ENCODE data around the gene TBC1D5.

TBC1D5 gene

DNA sequence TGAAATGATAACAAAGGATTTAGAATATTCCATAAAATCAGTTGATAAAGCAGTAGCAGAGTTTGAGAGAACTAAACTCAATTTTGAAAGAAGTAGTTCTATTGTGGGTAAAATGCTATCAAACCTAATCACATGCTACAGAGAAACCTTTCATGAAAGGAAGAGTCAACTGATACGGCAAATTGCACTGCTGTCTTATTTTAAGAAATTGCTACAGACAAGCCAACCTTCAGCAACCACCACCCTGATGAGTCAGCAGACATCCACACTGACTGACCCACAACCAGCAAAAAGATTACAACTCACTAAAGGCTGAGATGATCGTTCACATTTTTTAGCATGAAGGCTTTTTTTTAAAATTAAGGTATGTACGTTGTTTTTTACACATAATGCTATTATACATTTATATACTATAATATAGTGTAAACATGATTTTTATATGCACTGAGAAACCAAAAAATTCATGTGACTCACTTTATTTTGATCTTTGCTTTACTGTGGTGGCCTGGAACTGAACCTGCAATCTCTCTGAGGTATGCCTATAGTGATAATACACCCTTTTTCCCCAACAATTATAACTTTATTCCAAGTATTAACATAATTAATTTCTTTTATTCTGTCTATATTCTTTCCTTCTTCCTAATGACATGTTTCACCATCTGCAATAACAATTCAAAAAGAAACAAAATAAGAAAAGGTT, 109.9 kb downstream of the TBC1D5 start:
- no peak for TF ChIP-seq RARB (CRISPR knock-in tag; IDR thresholded peaks at IDR 0.05)
- TF ChIP-seq TOX (CRISPR knock-in tag; IDR thresholded peaks at IDR 0.05; ENCODE audit: borderline replicate concordance): no peak
- TF ChIP-seq CSRNP3 (CRISPR knock-in tag; IDR thresholded peaks at IDR 0.05): no peak
- no peak for TF ChIP-seq ISL1 (CRISPR knock-in tag; IDR thresholded peaks at IDR 0.05)
- TF ChIP-seq OSR1 (CRISPR knock-in tag; IDR thresholded peaks at IDR 0.05): no peak
- TF ChIP-seq GLIS3 (CRISPR knock-in tag; IDR thresholded peaks at IDR 0.05): no peak
- no peak for TF ChIP-seq ZFP30 (CRISPR knock-in tag; IDR thresholded peaks at IDR 0.05)
- TF ChIP-seq POU6F1 (CRISPR knock-in tag; IDR thresholded peaks at IDR 0.05; ENCODE audit: borderline replicate concordance, low read depth): no peak
- TF ChIP-seq ZFP3 (CRISPR knock-in tag; IDR thresholded peaks at IDR 0.05): no peak
- ATAC-seq: peak; percentile 97

DNA sequence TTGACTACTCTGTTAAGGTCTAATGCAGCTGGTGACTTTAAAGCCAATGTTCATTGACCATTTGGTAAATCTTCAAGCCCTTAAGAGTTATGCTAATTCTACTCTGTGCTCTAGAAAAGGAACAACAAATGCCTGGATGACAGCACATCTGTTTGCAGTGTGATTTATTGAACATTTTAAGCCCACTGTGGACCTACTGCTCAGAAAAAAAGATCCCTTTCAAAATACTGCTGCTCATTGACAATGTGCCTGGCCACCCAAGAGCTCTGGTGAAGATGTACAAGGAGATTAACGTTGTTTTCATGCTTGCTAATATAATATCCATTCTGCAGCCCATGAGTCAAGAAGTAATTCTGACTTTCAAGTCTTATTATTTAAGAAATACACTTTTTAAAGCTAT, 110.8 kb downstream of the TBC1D5 start:
- peak; percentile 52; the same call in 2 of the 3 replicates for ATAC-seq
- TF ChIP-seq ZC3H10 (CRISPR knock-in tag; IDR thresholded peaks at IDR 0.05) (0 out of 2 replicates have a peak, but pooled peaks have one; percentile 16), ZFP30 (CRISPR knock-in tag; IDR thresholded peaks at IDR 0.05) (no peak)

DNA sequence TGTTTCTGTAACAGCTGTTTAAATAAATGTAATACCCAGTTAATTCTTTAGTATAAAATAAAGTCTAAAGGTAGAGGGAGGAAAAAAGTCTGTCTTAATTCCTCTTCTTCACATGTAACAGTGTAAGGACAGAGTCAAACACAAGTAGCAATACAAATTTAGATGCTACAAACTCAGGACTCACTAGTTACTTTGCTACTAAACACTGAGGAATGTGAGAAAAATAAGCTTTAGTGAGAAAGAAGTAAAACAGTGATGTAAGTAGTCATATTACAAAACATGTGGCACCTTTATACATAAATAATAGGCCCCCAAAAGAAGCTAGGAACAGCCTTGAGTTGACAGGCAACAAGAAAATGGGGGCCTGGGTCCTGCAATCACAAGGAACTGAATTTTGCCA, 113.0 kb downstream of the TBC1D5 start:
- no peak for TF ChIP-seq CREB5 (CRISPR knock-in tag; IDR thresholded peaks at IDR 0.05; ENCODE audit: low read depth)
- no peak for TF ChIP-seq POU6F1 (CRISPR knock-in tag; IDR thresholded peaks at IDR 0.05; ENCODE audit: borderline replicate concordance, low read depth)
- no peak for TF ChIP-seq ARNTL (CRISPR knock-in tag; IDR thresholded peaks at IDR 0.05; ENCODE audit: borderline replicate concordance, low read depth)
- no peak for TF ChIP-seq PPARA (CRISPR knock-in tag; IDR thresholded peaks at IDR 0.05; ENCODE audit: borderline replicate concordance)
- TF ChIP-seq CSRNP3 (CRISPR knock-in tag; IDR thresholded peaks at IDR 0.05): no peak
- no peak for ATAC-seq

GRCh38 chr3:17626395-17626794, 116.0 kb downstream of the TBC1D5 start:
- no peak for TF ChIP-seq ZFP30 (CRISPR knock-in tag; IDR thresholded peaks at IDR 0.05)
- TF ChIP-seq ESRRG (CRISPR knock-in tag; IDR thresholded peaks at IDR 0.05): no peak
- no peak for TF ChIP-seq ZNF565 (CRISPR knock-in tag; conservative IDR thresholded peaks at IDR 0.05; ENCODE audit: low read depth)
- TF ChIP-seq PPARA (CRISPR knock-in tag; IDR thresholded peaks at IDR 0.05; ENCODE audit: borderline replicate concordance): no peak
- no peak for TF ChIP-seq ZFP3 (CRISPR knock-in tag; IDR thresholded peaks at IDR 0.05)
- TF ChIP-seq CSDC2 (CRISPR knock-in tag; IDR thresholded peaks at IDR 0.05): no peak
- no peak for TF ChIP-seq TCF4 (CRISPR knock-in tag; IDR thresholded peaks at IDR 0.05; ENCODE audit: borderline replicate concordance)
- no peak for TF ChIP-seq ARNTL (CRISPR knock-in tag; IDR thresholded peaks at IDR 0.05; ENCODE audit: borderline replicate concordance, low read depth)
- TF ChIP-seq BACH2 (CRISPR knock-in tag; IDR thresholded peaks at IDR 0.05; ENCODE audit: borderline replicate concordance): no peak
- TF ChIP-seq TOX (CRISPR knock-in tag; IDR thresholded peaks at IDR 0.05; ENCODE audit: borderline replicate concordance): no peak
- TF ChIP-seq OSR1 (CRISPR knock-in tag; IDR thresholded peaks at IDR 0.05): no peak
- ATAC-seq: no peak

Measured in SK-N-SH treated with all-trans-retinoic acid at 6 μM for 48 hours (cell line).